Fibroblast of lung (primary cell): ENCODE measurements around the gene RNF2. TPM values are rescaled to one million over a fixed set of nuclear protein-coding genes. Genes with fewer than 3 reads are reported as not detected.
"Not testable (repeated sequence)": the region's sequence is repeated elsewhere in the genome, so short reads cannot be mapped to it uniquely, and the experiment has no call there.

Experiments
- DNase-seq, 2 donors: peaks; one replicate each; pipeline versions ENCODE4 v3.0.0 to v3.0.0-alpha.2; 2010; ENCODE audit warnings: low read depth in 2 of 2
- H2AFZ ChIP-seq: 2 replicates; pipeline ENCODE4 v1.5.1; 2012; ENCODE audit warnings: low read length, control low read depth, inconsistent platforms
- H3K27ac ChIP-seq: 2 replicates; pipeline ENCODE4 v1.5.1; 2011; ENCODE audit warnings: low read length, control low read depth; ENCODE audit not compliant: insufficient read depth
- H3K27me3 ChIP-seq: 2 replicates; pipeline ENCODE4 v1.5.1; 2011; ENCODE audit warnings: mild to moderate bottlenecking, low read length; ENCODE audit not compliant: control insufficient read depth, insufficient read depth
- H3K36me3 ChIP-seq: 2 replicates; pipeline ENCODE4 v1.5.1; 2011; ENCODE audit warnings: low read length; ENCODE audit not compliant: control insufficient read depth, insufficient read depth
- H3K4me1 ChIP-seq: 2 replicates; pipeline ENCODE4 v1.5.1; 2011; ENCODE audit warnings: low read length; ENCODE audit not compliant: control insufficient read depth, insufficient read depth; ENCODE audit errors: extremely low read depth
- H3K4me2 ChIP-seq: 2 replicates; pipeline ENCODE4 v1.5.1; 2011; ENCODE audit warnings: low read length, control low read depth; ENCODE audit not compliant: insufficient read depth; ENCODE audit errors: extremely low read depth
- H3K4me3 ChIP-seq, 4 experiments: fragments of 200-600 bp in 1 of 4; sonication (generic) in 1 of 4; replicated peaks in 1 of 4; 2 replicates each; pipeline ENCODE4 v1.5.1; 2011 to 2016; ENCODE audit warnings: low read length in 4 of 4, low read depth in 3 of 4, mild to moderate bottlenecking in 3 of 4, control low read depth in 2 of 4, inconsistent platforms in 1 of 4, mixed read lengths in 1 of 4; ENCODE audit not compliant: insufficient read depth in 1 of 4; ENCODE audit errors: control extremely low read depth in 1 of 4
- H3K79me2 ChIP-seq: 2 replicates; pipeline ENCODE4 v1.5.1; 2012; ENCODE audit warnings: mild to moderate bottlenecking, low read length, inconsistent platforms; ENCODE audit not compliant: control insufficient read depth, insufficient read depth
- H3K9ac ChIP-seq: 2 replicates; pipeline ENCODE4 v1.5.1; 2011; ENCODE audit warnings: mild to moderate bottlenecking, low read length, control low read depth; ENCODE audit not compliant: insufficient read depth
- H3K9me3 ChIP-seq: 2 replicates; pipeline ENCODE4 v1.5.1; 2012; ENCODE audit warnings: low read depth, low read length; ENCODE audit not compliant: control insufficient read depth, insufficient read depth
- H4K20me1 ChIP-seq: 2 replicates; pipeline ENCODE4 v1.5.1; 2011; ENCODE audit warnings: low read length; ENCODE audit not compliant: control insufficient read depth, insufficient read depth; ENCODE audit errors: extremely low read depth
- CTCF ChIP-seq, 2 donors: IDR thresholded peaks in 1 of 2; conservative IDR thresholded peaks in 1 of 2; 1 replicate in 1 of 2; 2 replicates in 1 of 2; pipeline ENCODE4 v1.5.1; 2011 to 2012; ENCODE audit warnings: low read length in 2 of 2, control low read depth in 1 of 2, inconsistent platforms in 1 of 2, low read depth in 1 of 2, mild to moderate bottlenecking in 1 of 2
- EZH2 ChIP-seq: IDR thresholded peaks from 2 replicates; pipeline ENCODE4 v1.5.1; 2012; ENCODE audit warnings: low read length, control low read depth, mild to moderate bottlenecking; ENCODE audit errors: missing control alignments
- polyA minus RNA-seq: library from RNA; depleted of rRNA, polyadenylated mRNA; stranded (reverse); fragments of >200 nt; gene quantifications from 2 replicates; pipeline ENCODE4 v1.2.3, GENCODE V29; 2011; ENCODE audit warnings: low replicate concordance
- polyA plus RNA-seq, 2 donors: library from polyadenylated mRNA; depleted of rRNA in 1 of 2; stranded (reverse) in 1 of 2; unstranded in 1 of 2; fragments of >200 nt; gene quantifications; 2 replicates each; pipeline ENCODE4 v1.2.1, GENCODE V29; 2011 to 2012; ENCODE audit warnings: missing spikeins in 1 of 2
- total RNA-seq: library from RNA; depleted of rRNA; stranded (reverse); fragments of >200 nt; gene quantifications from 2 replicates; pipeline ENCODE4 v1.2.1, GENCODE V29; 2014

Gene RNF2
- total RNA-seq = 18.2 and 19.7 TPM in 2 replicates
- polyA plus RNA-seq = 40.6 TPM in 2 replicates
- 15.5 and 18.0 TPM in 2 replicates for polyA plus RNA-seq (2012)
- 0.16 and 4.9 TPM in 2 replicates for polyA minus RNA-seq

- Histone ChIP-seq H3K4me1 (no peaks in the 10 kb centered on the region), H4K20me1 (peaks cover 4% of the 10 kb centered on the region), H3K4me3 (peak within 1 kb of the TSS; percentile 80 to 97 (median 90)), H3K79me2 (peaks cover 26% of the 10 kb centered on the region), H3K9me3 (no peaks in the 10 kb centered on the region), H3K27me3 (no peaks in the 10 kb centered on the region), H3K9ac (peak within 1 kb of the TSS; percentile 76), H2AFZ (peak within 1 kb of the TSS; percentile 85), H3K36me3 (no peaks in the 10 kb centered on the region), H3K4me2 (peak within 1 kb of the TSS; percentile 89), H3K27ac (peak within 1 kb of the TSS; percentile 29)
- TF ChIP-seq EZH2 (no peak), CTCF (conservative IDR thresholded peaks at IDR 0.05 in 1 of 2, IDR thresholded peaks at IDR 0.05 in 1 of 2; ENCODE audit: low read depth in 1 of 2, low read length in 2 of 2) (no peak)
- DNase-seq = peak; percentile 72 to 80
Observed at GRCh38 chr1:185044981-185045813, at the start of gene RNF2. Gene RNF2, plus strand, starts transcription at chr1:185045558. Its CDS starts 41,996 bp downstream, at chr1:185087554.

- not testable (repeated sequence) for H3K9me3 ChIP-seq, H3K79me2 ChIP-seq, DNase-seq, H3K4me1 ChIP-seq, H3K4me2 ChIP-seq, H3K9ac ChIP-seq, H3K27me3 ChIP-seq, H3K27ac ChIP-seq, H3K4me3 ChIP-seq, H4K20me1 ChIP-seq, H3K36me3 ChIP-seq, H2AFZ ChIP-seq
Observed at GRCh38 chr1:184999974-185000373, 45.4 kb upstream of the RNF2 start.

GRCh38 chr1:185001312-185001880 is 44.0 kb upstream of the RNF2 start:
- not testable (repeated sequence) for H3K9me3 ChIP-seq, H2AFZ ChIP-seq, DNase-seq, H4K20me1 ChIP-seq, H3K9ac ChIP-seq, H3K27me3 ChIP-seq, H3K27ac ChIP-seq, H3K79me2 ChIP-seq, H3K4me1 ChIP-seq, H3K4me2 ChIP-seq, H3K4me3 ChIP-seq, H3K36me3 ChIP-seq

GRCh38 chr1:185008838-185009237 is 36.5 kb upstream of the RNF2 start:
- Histone ChIP-seq H3K79me2 (no peaks in the 10 kb centered on the region), H2AFZ (no peak overlapping the region), H3K4me3 (no peak overlapping the region), H3K9me3 (no peaks in the 10 kb centered on the region), H3K4me1 (no peaks in the 10 kb centered on the region), H3K27me3 (no peaks in the 10 kb centered on the region), H3K36me3 (no peaks in the 10 kb centered on the region), H3K9ac (no peak overlapping the region), H3K4me2 (no peak overlapping the region), H3K27ac (no peak overlapping the region), H4K20me1 (no peaks in the 10 kb centered on the region)
- DNase-seq = no peak
- TF ChIP-seq CTCF (conservative IDR thresholded peaks at IDR 0.05 in 1 of 2, IDR thresholded peaks at IDR 0.05 in 1 of 2; ENCODE audit: low read depth in 1 of 2, low read length in 2 of 2) (no peak), EZH2 (no peak)
